IPS DF 6.9 (cell line): Measurements from ENCODE around the gene ANKRD33B.
"Not testable (repeated sequence)": the region's sequence is repeated elsewhere in the genome, so short reads cannot be mapped to it uniquely, and the experiment has no call there.

Experiments
- DNase-seq: peaks from one replicate; pipeline ENCODE4 v3.0.0-alpha.2; 2013; ENCODE audit warnings: low read depth, low spot score
- H3K27ac ChIP-seq: one replicate; pipeline ENCODE4 v1.5.1; 2013; ENCODE audit warnings: low read length, control low read depth
- H3K27me3 ChIP-seq: 2 replicates; pipeline ENCODE4 v1.6.1; 2013; ENCODE audit warnings: mild to moderate bottlenecking, low read length; ENCODE audit not compliant: control insufficient read depth, insufficient read depth
- H3K36me3 ChIP-seq: 2 replicates; pipeline ENCODE4 v1.6.1; 2013; ENCODE audit warnings: low read length; ENCODE audit not compliant: control insufficient read depth, insufficient read depth
- H3K4me1 ChIP-seq: 2 replicates; pipeline ENCODE4 v1.6.1; 2013; ENCODE audit warnings: low read length; ENCODE audit not compliant: control insufficient read depth, insufficient read depth
- H3K4me3 ChIP-seq: 2 replicates; pipeline ENCODE4 v1.5.1; 2013; ENCODE audit warnings: mild to moderate bottlenecking, low read length
- H3K9me3 ChIP-seq: 2 replicates; pipeline ENCODE4 v1.6.1; 2013; ENCODE audit warnings: low read length, inconsistent platforms; ENCODE audit not compliant: control insufficient read depth, insufficient read depth
- WGBS: extraction: QIAGEN DNeasy Blood & Tissue Kit; methylation state at CpG from one replicate; pipeline ENCODE4 v1.1.7; 2013; ENCODE audit warnings: mixed read lengths, missing lambda C conversion rate; ENCODE audit not compliant: insufficient read length, insufficient coverage; 5-methylcytosine and 5-hydroxymethylcytosine counted together

ANKRD33B gene

DNA sequence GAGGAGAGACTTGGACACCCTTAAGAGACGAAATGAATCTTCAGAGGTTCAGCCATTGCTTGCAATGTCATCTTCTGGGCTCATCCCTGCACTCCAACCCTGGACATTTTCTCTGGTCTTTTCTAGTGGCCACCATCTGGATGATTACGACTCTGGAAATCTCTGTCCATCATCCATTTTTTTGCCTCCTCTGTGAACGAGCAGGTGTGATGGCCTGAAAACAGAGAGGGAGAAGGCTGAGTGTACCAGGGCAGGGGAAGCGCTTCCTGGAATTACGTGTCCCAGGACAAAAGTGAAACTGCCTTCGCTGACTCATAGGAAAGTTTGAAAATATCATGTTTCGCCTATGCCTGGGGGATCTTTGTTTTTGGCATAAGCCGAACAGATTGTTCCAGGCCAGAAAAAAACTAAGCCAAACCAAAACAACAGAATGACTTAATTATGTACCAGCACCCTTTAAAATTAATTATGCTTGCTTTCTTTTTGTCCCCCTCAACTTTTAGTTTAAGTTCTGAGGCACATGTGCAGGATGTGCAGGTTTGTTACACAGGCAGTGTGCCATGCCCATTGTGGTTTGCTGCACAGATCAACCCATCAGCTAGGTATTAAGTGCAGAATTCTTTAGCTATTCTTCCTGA, 31.9 kb downstream of the ANKRD33B start:
- Histone ChIP-seq H3K27ac (no peak overlapping the region), H3K9me3 (no peaks in the 10 kb centered on the region), H3K4me1 (no peaks in the 10 kb centered on the region), H3K4me3 (no peak overlapping the region), H3K27me3 (no peaks in the 10 kb centered on the region), H3K36me3 (no peaks in the 10 kb centered on the region)
- WGBS = no CpG with 5 or more reads among the region's 8 CpGs
- no peak for DNase-seq

DNA sequence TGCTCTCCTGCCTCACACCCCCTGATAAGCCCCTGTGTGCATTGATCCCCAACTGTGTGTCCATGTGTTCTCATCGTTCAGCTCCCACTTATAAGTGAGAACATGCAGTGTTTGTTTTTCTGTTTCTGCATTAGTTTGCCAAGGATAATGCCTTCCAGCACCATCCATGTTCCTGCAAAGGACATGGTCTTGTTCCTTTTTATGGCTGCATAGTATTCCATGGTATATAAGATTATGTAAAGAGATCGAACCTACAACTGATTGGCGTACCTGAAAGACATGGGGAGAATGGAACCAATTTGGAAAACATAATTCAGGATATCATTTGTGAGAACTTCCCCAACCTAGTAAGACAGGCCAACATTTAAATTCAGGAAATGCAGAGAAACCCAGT, 32.4 kb downstream of the ANKRD33B start:
- no peak overlapping the region for H3K4me3 ChIP-seq
- no peaks in the 10 kb centered on the region for H3K27me3 ChIP-seq
- WGBS = no CpG with 5 or more reads among the region's 3 CpGs
- H3K36me3 ChIP-seq = no peaks in the 10 kb centered on the region
- H3K9me3 ChIP-seq = no peaks in the 10 kb centered on the region
- DNase-seq = no peak
- H3K4me1 ChIP-seq = no peaks in the 10 kb centered on the region
- no peak overlapping the region for H3K27ac ChIP-seq

DNA sequence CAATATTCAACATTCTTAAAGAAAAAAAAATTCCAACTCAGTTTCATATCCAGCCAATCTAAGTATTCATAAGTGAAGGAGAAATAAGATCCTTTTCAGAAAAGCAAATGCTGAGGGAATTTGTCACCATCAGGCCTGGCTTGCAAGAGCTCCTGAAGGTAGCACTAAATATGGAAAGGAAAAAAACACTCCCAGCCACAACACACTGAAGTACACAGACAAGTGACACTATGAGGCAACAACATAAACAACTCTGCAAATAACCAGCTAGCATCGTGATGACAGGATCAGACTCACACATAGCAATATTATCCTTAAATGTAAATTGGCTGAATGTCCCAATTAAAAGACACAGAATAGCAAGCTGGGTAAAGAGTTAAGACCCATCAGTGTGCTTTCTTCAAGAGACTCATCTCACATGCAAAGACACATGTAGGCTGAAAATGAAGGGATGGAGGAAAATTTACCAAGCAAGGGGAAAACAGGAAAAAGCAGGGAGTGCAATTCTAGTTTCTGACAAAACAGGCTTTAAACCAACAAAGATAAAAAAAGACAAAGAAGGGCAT, 33.1 kb downstream of the ANKRD33B start:
- no CpG with 5 or more reads among the region's 1 CpG for WGBS
- Histone ChIP-seq H3K4me3 (no peak overlapping the region), H3K4me1 (no peaks in the 10 kb centered on the region), H3K27me3 (no peaks in the 10 kb centered on the region), H3K9me3 (no peaks in the 10 kb centered on the region), H3K36me3 (no peaks in the 10 kb centered on the region), H3K27ac (no peak overlapping the region)
- DNase-seq = no peak

DNA sequence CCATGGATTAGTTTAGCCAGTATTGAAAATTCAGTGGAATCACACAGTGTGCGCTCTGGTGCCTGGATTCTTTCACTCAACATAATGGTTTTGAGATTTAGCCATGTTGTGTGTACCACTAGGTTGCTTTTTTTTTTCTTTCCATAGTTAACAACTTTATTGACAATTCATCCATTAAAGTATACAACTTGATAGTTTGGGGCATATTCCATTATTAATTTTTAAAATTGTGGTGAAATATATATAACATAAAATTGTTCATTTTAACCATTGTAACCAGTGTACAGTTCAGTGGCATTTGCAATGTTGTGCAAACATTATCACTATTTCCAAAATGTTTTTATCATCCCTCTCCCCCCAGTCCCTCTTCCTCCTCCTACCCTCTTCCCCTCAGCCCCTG, 35.2 kb downstream of the ANKRD33B start:
- no peak overlapping the region for H3K27ac ChIP-seq
- WGBS = no CpG with 5 or more reads among the region's 1 CpG
- H3K9me3 ChIP-seq = no peaks in the 10 kb centered on the region
- no peaks in the 10 kb centered on the region for H3K4me1 ChIP-seq
- no peaks in the 10 kb centered on the region for H3K27me3 ChIP-seq
- DNase-seq = no peak
- no peaks in the 10 kb centered on the region for H3K36me3 ChIP-seq
- no peak overlapping the region for H3K4me3 ChIP-seq

DNA sequence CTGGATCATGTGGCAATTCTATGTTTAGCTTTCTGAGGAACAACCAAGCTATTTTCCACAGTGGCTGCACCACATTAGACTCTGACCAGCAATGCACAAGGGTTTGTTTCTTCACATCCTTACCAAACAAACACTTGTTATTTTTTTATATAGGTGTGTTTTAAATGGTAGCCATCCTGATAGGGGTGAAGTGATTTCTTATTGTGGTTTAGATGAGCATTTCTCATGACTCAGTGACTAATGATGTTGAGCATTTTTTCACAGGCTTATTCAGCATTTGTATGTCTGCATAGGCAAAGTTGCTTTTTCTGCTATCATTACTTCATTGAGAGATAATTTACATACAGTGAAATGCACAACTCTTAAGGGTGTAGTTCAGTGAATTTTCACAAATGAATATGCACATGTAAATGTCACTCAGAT, 36.0 kb downstream of the ANKRD33B start:
- no peak overlapping the region for H3K4me3 ChIP-seq
- H3K9me3 ChIP-seq = no peaks in the 10 kb centered on the region
- no peak overlapping the region for H3K27ac ChIP-seq
- no peaks in the 10 kb centered on the region for H3K4me1 ChIP-seq
- H3K36me3 ChIP-seq = no peaks in the 10 kb centered on the region
- DNase-seq = no peak
- H3K27me3 ChIP-seq = no peaks in the 10 kb centered on the region

DNA sequence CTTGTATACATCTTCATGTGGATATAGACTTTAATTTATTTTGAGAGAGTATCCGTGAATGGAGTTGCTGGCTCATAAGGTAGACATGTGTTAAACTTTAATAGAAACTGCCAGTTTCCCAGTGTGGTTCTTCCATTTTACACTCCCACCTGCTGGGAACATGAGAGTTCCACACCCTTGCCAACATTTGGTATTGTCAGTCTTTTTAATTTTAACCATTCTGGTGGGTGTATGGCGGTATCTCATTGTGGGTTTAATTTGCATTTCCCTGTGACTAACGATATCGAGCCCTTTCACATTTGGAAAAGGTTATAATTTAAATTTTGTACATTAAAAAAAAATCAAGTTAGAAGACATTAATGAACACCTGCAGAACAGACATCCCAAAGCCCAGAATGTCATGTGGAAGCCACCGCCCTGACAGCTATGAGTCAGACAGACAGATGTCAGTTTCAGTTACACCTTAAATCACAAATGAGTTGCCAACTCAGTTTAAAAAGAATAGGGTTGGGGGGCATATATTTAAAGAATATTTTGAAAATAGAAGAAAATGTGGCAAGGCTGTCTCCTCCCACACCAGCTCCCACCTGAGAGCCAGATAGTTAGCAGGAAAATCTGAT, 36.9 kb downstream of the ANKRD33B start:
- Histone ChIP-seq H3K27ac (no peak overlapping the region), H3K27me3 (no peaks in the 10 kb centered on the region), H3K4me3 (no peak overlapping the region), H3K9me3 (no peaks in the 10 kb centered on the region), H3K4me1 (no peaks in the 10 kb centered on the region), H3K36me3 (no peaks in the 10 kb centered on the region)
- no peak for DNase-seq
- no CpG with 5 or more reads among the region's 5 CpGs for WGBS

DNA sequence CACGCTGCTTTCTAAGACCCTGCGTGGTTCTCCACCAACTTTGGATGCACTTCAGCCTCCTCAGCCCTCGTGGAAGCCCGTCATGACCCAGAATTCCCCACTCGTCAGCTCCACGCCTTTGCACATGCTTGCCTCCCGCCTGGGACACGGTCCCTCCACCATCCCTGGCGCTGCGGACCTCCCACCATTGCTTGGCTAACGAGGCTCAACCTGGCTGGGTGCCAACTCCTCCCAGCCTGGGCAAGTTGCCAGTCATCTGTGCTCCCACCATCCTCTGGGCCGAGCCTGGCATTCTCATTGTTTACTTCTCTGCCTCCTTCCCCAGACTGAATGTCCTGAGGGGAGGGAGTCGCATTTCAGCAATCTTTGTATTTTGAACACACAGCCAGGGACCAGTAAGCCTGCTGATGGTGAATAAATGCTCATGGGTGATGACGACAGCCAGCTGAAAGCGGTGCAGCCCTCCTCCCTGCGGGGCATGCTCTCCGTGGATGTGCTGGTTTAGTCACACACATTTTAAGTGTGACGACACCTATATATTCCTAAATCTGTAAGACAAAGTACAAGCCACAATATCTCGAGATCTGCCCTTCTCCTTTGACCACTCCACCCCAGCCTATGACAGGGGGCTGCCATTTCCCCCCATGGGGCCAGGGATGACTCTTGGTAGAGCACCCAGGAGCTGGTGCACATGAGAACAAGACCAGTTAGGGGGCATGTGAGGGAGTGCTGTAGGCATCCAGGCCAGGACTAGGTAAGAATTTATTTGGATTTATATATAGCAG, 37.6 kb downstream of the ANKRD33B start:
- no peaks in the 10 kb centered on the region for H3K36me3 ChIP-seq
- WGBS = no CpG with 5 or more reads among the region's 19 CpGs
- H3K4me1 ChIP-seq = no peaks in the 10 kb centered on the region
- H3K27me3 ChIP-seq = no peaks in the 10 kb centered on the region
- DNase-seq = no peak
- H3K4me3 ChIP-seq = no peak overlapping the region
- no peak overlapping the region for H3K27ac ChIP-seq
- no peaks in the 10 kb centered on the region for H3K9me3 ChIP-seq

DNA sequence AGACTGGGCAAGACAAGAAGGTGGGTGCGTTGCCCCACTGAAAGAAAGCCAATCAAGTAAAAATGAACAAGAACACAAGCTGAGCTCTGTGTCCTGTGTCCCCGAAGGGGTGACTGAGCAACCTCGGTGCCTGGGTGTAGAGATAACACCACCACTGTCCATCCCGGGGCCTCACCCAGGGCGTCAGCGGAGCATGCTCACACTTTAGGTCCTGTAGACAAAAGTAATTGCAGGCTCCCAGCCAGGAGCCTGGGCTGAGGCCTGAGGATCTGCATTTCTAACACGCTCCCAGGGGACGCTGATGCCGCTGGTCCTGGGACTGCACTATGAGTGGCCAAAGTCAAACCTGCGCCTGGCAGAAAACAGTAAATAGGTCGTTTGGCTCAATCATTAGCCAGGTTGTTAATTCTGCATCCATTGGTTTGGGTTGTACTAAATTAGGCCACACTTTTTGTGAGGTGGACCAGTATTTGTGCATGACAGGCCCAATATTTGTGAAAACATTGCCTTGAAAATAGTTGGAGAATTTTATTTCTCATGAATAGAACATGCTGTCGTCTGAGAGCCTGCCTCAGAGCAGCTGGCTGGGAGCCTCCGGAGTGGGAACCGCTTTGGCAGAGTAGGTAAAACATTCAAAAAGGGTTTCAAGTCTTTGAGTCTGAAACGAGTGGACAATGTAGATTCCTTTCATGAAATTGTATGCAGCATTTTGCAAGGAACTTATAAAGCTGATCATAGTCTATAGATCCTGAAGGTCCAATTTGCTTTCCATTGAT, 38.3 kb downstream of the ANKRD33B start:
- no CpG with 5 or more reads among the region's 15 CpGs for WGBS
- Histone ChIP-seq H3K36me3 (no peaks in the 10 kb centered on the region), H3K4me3 (no peak overlapping the region), H3K27me3 (no peaks in the 10 kb centered on the region), H3K9me3 (no peaks in the 10 kb centered on the region), H3K27ac (no peak overlapping the region), H3K4me1 (no peaks in the 10 kb centered on the region; the same call in 1 of the 2 replicates)
- DNase-seq = no peak

DNA sequence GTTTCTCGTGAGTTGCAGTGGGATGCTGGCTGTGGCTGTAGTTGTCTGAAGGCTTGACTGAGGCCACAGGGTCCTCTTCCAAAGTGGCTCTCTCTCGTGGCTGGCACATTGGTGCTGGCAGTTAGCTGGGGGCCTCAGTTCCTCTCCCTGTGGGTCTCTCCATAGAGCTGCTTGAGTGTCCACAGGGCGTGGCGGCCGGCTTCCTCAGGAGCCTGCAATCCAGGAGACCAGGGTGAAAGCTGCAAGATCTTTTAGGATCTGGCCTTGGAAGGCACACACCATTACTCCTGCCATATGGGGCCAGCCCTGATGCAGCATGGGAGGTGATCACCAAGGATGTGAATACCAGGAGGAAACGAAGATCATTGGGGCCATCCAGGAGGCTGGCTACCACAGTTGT, 41.1 kb downstream of the ANKRD33B start:
- no peak overlapping the region for H3K27ac ChIP-seq

DNA sequence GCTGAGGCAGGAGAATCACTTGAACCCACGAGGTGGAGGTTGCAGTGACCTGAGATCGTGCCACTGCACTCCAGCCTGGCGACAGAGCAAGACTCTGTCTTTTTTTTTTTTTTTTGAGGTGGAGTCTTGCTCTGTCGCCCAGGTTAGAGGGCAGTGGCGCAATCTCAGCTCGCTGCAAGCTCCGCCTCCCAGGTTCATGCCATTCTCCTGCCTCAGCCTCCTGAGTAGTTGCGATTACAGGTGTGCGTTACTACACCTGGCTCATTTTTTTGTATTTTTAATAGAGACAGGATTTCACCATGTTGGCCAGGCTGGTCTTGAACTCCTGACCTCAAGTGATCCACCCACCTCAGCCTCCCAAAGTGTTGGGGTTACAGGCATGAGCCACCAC, 42.8 kb downstream of the ANKRD33B start:
- not testable (repeated sequence) for DNase-seq, H3K36me3 ChIP-seq, H3K27me3 ChIP-seq, H3K4me3 ChIP-seq, H3K4me1 ChIP-seq, H3K27ac ChIP-seq, H3K9me3 ChIP-seq
- WGBS = no CpG with 5 or more reads among the region's 9 CpGs

More for the DNA sequence above, 41.1 kb downstream of the ANKRD33B start:
- Histone ChIP-seq H3K9me3 (no peaks in the 10 kb centered on the region), H3K36me3 (no peaks in the 10 kb centered on the region), H3K4me1 (peaks cover 3% of the 10 kb centered on the region; the same call in 1 of the 2 replicates), H3K27me3 (no peaks in the 10 kb centered on the region), H3K4me3 (no peak overlapping the region)
- WGBS = no CpG with 5 or more reads among the region's 6 CpGs
- no peak for DNase-seq
